HG03575 (cell line): ENCODE data around the gene NKX2-2.
"Not testable (repeated sequence)": the region's sequence is repeated elsewhere in the genome, so short reads cannot be mapped to it uniquely, and the experiment has no call there.

Experiments used
- ATAC-seq: cut with Tn5 transposase; IDR thresholded peaks from one replicate; pipeline ENCODE4 v1.9.1; 2021; ENCODE audit not compliant: unreplicated experiment, insufficient number of reproducible peaks, low FRiP score; ENCODE audit errors: extremely low read depth

NKX2-2 gene

GRCh38 chr20:21480144-21480543, 33.7 kb downstream of the NKX2-2 start:
- ATAC-seq = not testable (repeated sequence)

- no peak for ATAC-seq
These were observed 48.1 kb downstream of the NKX2-2 start for GRCh38 chr20:21465799-21466198.

- no peak for ATAC-seq
These were observed 48.9 kb downstream of the NKX2-2 start for GRCh38 chr20:21464916-21465315.
